ENCODE measurements around the gene GSK3A.

GSK3A gene

GRCh38 chr19:42199440-42200115 lies 42.8 kb downstream of the GSK3A start:
- DNase-seq (ENCODE audit: low read depth) = no peak

GRCh38 chr19:42198676-42199439 lies 43.5 kb downstream of the GSK3A start:
- DNase-seq (ENCODE audit: low read depth) = no peak

- DNase-seq (ENCODE audit: low read depth) = no peak
Observed at GRCh38 chr19:42197375-42197817, 45.0 kb downstream of the GSK3A start.

- DNase-seq (ENCODE audit: low read depth) = no peak
Observed at GRCh38 chr19:42196011-42197001, 46.1 kb downstream of the GSK3A start.

- DNase-seq (ENCODE audit: low read depth) = no peak
Observed at GRCh38 chr19:42193706-42194105, 48.7 kb downstream of the GSK3A start.

- no peak for DNase-seq (ENCODE audit: low read depth)
Observed at GRCh38 chr19:42193294-42193693, 49.1 kb downstream of the GSK3A start.

GRCh38 chr19:42191855-42192254 lies 50.5 kb downstream of the GSK3A start:
- DNase-seq (ENCODE audit: low read depth) = no peak

GRCh38 chr19:42191330-42191729 lies 51.1 kb downstream of the GSK3A start:
- DNase-seq (ENCODE audit: low read depth) = no peak

- no peak for DNase-seq (ENCODE audit: low read depth)
Observed at GRCh38 chr19:42189133-42189532, 53.3 kb downstream of the GSK3A start.

GRCh38 chr19:42188665-42189064 lies 53.7 kb downstream of the GSK3A start:
- DNase-seq (ENCODE audit: low read depth) = no peak

- DNase-seq (ENCODE audit: low read depth) = no peak
Observed at GRCh38 chr19:42185277-42185676, 57.1 kb downstream of the GSK3A start.

- peak; percentile 76 for DNase-seq (ENCODE audit: low read depth)
Observed at GRCh38 chr19:42184401-42184861, 58.0 kb downstream of the GSK3A start.
